SU-DHL-6 (cell line): ENCODE results near the gene LDLRAD3.

ENCODE experiments used
- EZH2phosphoT487 ChIP-seq: fragments of 200-600 bp; sonication (generic), shearing (Covaris generic); conservative IDR thresholded peaks from 2 replicates; pipeline ENCODE4 v1.6.1; 2018; ENCODE audit warnings: mild to moderate bottlenecking, antibody characterized with exemption, low read length, moderate library complexity, mixed read lengths
- TF ChIP-seq, protein P1 (sequence below): fragments of 200-600 bp; sonication (generic); IDR thresholded peaks from one replicate; pipeline ENCODE4 v1.5.1; 2017; ENCODE audit warnings: antibody characterized with exemption, mild to moderate bottlenecking, low read length, moderate library complexity; ENCODE audit not compliant: insufficient read depth, poor library complexity, severe bottlenecking

DNA sequence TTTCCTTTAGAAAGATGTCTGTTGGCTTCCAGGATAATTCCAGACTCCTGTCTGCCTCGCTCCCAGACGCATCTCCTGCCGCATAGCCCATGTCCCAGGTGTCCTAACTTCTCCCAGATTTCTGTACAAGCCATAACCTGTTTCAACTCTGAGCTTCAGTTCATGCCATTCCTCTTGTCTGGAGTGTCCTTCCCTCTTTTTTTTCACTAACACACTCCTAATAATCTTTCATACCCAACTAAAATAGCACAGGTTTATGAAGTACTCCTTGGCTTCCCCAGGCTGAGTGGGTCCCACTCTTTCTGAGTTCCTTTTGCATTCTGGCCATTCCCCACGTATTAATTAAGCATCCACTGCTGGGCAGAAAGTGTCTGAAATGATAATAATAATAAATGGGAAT lies 123.0 kb downstream of the LDLRAD3 start:
- TF ChIP-seq, protein P1, sequence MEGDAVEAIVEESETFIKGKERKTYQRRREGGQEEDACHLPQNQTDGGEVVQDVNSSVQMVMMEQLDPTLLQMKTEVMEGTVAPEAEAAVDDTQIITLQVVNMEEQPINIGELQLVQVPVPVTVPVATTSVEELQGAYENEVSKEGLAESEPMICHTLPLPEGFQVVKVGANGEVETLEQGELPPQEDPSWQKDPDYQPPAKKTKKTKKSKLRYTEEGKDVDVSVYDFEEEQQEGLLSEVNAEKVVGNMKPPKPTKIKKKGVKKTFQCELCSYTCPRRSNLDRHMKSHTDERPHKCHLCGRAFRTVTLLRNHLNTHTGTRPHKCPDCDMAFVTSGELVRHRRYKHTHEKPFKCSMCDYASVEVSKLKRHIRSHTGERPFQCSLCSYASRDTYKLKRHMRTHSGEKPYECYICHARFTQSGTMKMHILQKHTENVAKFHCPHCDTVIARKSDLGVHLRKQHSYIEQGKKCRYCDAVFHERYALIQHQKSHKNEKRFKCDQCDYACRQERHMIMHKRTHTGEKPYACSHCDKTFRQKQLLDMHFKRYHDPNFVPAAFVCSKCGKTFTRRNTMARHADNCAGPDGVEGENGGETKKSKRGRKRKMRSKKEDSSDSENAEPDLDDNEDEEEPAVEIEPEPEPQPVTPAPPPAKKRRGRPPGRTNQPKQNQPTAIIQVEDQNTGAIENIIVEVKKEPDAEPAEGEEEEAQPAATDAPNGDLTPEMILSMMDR, result no peak
- TF ChIP-seq EZH2phosphoT487, result no peak
